Mucosa of rectum (tissue), 2 donors: ENCODE results near the gene NFIL3.

Source experiments
- H3K27ac ChIP-seq, 2 donors: one replicate each; pipeline ENCODE4 v1.7.0; 2013; ENCODE audit warnings: inconsistent platforms in 2 of 2, low read depth in 2 of 2, low read length in 2 of 2
- H3K27me3 ChIP-seq, 2 donors: one replicate each; pipeline ENCODE4 v1.7.0; 2013; ENCODE audit warnings: low read length in 2 of 2; ENCODE audit not compliant: control insufficient read depth in 2 of 2, insufficient read depth in 2 of 2
- H3K36me3 ChIP-seq, 2 donors: one replicate each; pipeline ENCODE4 v1.7.0; 2013; ENCODE audit warnings: low read length in 2 of 2; ENCODE audit not compliant: control insufficient read depth in 2 of 2, insufficient read depth in 2 of 2
- H3K4me1 ChIP-seq, 2 donors: one replicate each; pipeline ENCODE4 v1.7.0; 2013; ENCODE audit warnings: low read length in 2 of 2, mild to moderate bottlenecking in 1 of 2; ENCODE audit not compliant: control insufficient read depth in 2 of 2, insufficient read depth in 2 of 2
- H3K4me3 ChIP-seq, 2 donors: one replicate each; pipeline ENCODE4 v1.7.0; 2013; ENCODE audit warnings: low read length in 2 of 2
- H3K9ac ChIP-seq, 2 donors: one replicate each; pipeline ENCODE4 v1.7.0; 2013; ENCODE audit warnings: low read length in 2 of 2, low read depth in 1 of 2, mild to moderate bottlenecking in 1 of 2
- H3K9me3 ChIP-seq, 2 donors: one replicate each; pipeline ENCODE4 v1.7.0; 2013; ENCODE audit warnings: low read length in 2 of 2; ENCODE audit not compliant: control insufficient read depth in 2 of 2
- donor health status: healthy.
- donor health status: Normal muscosa, but diverticular disease.

The NFIL3 gene

DNA sequence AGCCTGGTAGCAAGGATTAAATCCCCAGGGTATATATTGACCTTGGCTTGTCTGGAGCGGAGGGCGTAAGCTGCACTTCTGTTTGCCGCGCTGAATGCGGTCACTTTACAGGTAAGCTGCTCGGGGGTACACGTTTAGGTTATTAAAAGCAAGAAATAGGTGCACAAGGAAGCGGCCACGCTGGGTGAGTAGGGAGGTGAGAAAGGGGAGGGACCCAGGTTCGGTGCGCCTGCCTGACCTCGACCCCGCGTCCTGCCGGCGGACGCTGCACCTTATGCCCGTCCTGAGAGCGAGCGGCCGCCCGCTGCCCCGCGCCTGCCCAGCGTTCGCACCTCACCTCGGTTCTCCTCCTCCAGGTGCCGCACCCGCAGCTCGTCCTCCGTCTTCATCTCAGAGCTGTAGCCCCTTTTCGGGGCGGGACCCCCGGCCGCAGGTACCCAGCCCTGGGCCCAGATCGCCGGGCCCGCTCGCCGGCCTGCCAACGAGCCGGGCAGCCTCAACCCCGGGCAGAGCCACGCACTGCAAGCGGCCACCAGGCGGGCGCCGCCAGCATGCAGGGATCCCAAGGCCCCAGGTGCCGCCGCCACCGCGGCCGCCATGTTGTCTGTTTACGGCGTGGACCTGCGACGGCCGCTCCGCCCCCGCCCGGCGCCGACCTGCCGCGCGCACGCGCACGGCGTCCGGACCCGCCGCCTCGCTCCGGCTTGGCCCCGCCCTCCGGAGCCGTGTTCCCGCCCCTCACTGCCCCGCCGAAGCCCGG, 62.2 kb downstream of the NFIL3 start, which contains the start of gene AUH:
TSS of gene AUH (minus strand) at position 628 of the 760 bp plus-strand sequence. CDS start at position 599, 29 bp downstream.
- Histone ChIP-seq H3K36me3 (peaks cover 7% of the 10 kb centered on the region in 2 donors), H3K4me1 (peaks cover 14 to 15% of the 10 kb centered on the region in 2 donors), H3K4me3 (peak within 1 kb of the TSS; percentile 95 to 98), H3K9me3 (no peaks in the 10 kb centered on the region), H3K9ac (peak within 1 kb of the TSS; percentile 82 to 97), H3K27me3 (no peaks in the 10 kb centered on the region), H3K27ac (peak within 1 kb of the TSS; percentile 92 to 93)

DNA sequence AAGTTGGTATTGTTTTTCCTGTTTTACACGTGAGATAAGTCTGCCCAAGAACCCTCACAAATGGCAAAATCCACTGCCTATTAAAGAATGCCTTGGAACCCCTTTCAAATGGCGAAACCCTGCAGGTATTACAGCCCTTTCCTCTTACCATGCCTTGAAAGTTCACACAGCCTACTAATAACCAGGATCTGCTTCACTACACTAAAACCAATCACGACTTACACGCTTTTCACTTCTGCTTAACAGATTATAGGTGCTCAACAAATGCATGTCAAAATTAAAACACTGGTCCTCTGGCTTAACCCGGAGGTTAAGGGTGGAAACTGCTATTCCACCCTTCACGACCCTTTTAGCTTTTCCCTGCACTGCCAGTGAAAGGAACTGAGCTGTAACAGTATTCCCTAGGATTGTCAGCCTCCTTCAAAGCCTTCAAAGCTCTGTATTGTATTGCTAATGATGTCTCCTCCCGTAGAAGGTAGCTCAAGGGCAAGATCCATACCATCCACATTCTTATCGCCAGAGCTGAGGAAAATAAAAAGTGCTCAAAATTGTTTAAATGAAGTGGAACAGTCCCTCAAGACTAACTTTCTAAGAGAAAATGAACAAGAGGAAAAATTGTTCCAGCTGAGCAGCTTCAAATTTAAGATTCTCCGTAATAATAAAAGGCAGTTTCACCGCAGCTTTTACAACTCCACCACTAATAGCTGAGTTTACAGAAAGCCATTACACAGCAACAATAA, 62.9 kb downstream of the NFIL3 start:
- Histone ChIP-seq H3K27me3 (no peaks in the 10 kb centered on the region), H3K27ac (peak overlapping the region; percentile 92 to 93), H3K36me3 (peaks cover 7 to 10% of the 10 kb centered on the region in 2 donors), H3K9me3 (no peaks in the 10 kb centered on the region), H3K9ac (peak overlapping the region; percentile 82 to 97), H3K4me3 (peak overlapping the region; percentile 95 to 98), H3K4me1 (peaks cover 14 to 15% of the 10 kb centered on the region in 2 donors)

DNA sequence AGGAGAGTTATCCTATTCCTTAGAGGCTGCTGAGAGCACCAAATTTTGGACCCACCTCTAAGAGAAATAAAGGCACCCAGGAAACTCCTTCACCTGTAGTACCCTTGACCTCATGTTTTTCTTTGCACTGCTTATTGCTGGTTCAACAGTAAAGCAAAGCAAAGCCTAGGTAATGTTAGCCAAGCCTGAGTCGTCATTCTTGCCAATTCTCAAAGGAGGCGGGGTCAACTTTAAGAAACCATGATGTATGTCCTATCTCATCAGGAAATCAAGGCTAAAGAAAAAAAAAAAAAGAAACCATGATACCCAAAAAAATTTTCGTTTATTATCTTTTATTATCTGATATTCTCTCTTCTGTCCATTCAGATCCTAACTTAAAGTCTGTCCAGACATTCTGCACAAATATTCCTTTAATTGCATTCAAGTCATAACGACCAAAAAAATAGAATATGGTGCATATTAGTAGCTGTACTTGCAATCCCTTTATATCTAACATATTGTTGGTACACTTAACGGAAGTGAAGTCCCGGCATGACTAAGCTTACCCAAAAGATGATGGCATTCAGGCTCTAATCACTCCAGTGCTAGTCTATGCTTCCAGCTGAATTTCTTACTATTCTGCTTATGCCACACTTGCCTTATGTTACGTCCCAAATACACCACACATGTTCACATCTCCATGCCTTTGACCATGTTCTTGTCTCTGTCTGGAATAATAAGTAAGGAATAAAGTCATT, 63.7 kb downstream of the NFIL3 start:
- Histone ChIP-seq H3K27me3 (no peaks in the 10 kb centered on the region), H3K9ac (peak overlapping the region in 1 of 2 donors; percentile 97), H3K4me3 (peak overlapping the region; percentile 95 to 98), H3K9me3 (no peaks in the 10 kb centered on the region), H3K36me3 (peaks cover 13 to 14% of the 10 kb centered on the region in 2 donors), H3K27ac (no peak overlapping the region), H3K4me1 (peaks cover 14 to 15% of the 10 kb centered on the region in 2 donors)

DNA sequence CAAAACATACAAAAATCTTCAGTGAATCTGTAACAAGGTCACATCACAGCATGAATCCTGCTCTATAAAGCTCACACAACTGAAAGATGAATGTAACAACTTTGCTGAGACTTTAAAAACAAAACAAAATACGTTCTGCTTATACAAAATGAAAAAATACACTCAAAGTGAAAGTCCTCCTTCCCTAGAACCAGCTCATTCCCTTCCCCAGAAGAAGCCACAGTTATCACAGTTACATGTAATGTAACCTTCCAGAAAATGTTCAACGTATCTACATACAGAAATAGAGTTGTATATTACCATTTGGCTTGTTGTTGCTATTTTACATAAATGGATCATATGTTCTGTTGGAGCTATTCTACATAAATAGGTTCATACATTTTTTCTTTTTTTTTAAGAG, 64.5 kb downstream of the NFIL3 start:
- H3K36me3 ChIP-seq: peaks cover 13 to 22% of the 10 kb centered on the region in 2 donors
- H3K4me1 ChIP-seq: peaks cover 14 to 15% of the 10 kb centered on the region in 2 donors
- no peaks in the 10 kb centered on the region for H3K9me3 ChIP-seq
- H3K4me3 ChIP-seq: no peak overlapping the region
- H3K27ac ChIP-seq: no peak overlapping the region
- H3K27me3 ChIP-seq: no peaks in the 10 kb centered on the region
- H3K9ac ChIP-seq: no peak overlapping the region
